Activated CD4-positive, alpha-beta T cell treated with anti-CD3 and anti-CD28 coated beads for 48 hours (primary cell): ENCODE measurements around the gene RGR.

Experiments used
- DNase-seq: peaks from one replicate; pipeline ENCODE4 v3.0.0-alpha.2; 2020

Gene RGR

DNA sequence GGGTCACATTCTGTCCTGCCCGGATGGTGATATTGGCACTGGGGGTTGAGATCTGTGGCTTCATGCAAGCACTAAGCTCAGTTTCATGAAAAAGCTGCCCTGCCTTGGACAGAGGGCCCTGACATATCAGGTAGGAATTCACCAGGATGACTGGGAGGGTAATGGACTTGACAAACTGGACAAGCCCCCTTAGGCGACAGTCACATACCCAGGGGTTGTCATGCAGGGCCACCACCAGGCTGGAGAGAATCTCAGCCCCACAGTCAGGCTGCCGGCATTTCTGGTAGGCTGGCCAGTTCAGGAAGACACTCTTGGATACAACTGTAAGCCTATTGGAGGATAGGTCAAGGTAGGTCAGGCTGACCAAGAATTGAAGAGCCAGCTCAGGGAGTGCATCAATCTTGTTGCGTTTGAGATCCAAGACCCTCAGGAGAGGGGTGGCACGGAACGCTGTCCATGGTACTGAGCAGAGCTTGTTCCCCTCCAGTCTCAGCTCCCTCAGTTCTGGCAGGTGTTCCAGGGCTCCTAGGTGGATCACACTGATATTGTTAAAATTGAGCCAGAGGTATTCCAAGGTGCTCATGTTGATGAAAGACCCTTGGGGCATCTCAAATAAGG is 20.3 kb upstream of the RGR start:
- DNase-seq, result no peak

DNA sequence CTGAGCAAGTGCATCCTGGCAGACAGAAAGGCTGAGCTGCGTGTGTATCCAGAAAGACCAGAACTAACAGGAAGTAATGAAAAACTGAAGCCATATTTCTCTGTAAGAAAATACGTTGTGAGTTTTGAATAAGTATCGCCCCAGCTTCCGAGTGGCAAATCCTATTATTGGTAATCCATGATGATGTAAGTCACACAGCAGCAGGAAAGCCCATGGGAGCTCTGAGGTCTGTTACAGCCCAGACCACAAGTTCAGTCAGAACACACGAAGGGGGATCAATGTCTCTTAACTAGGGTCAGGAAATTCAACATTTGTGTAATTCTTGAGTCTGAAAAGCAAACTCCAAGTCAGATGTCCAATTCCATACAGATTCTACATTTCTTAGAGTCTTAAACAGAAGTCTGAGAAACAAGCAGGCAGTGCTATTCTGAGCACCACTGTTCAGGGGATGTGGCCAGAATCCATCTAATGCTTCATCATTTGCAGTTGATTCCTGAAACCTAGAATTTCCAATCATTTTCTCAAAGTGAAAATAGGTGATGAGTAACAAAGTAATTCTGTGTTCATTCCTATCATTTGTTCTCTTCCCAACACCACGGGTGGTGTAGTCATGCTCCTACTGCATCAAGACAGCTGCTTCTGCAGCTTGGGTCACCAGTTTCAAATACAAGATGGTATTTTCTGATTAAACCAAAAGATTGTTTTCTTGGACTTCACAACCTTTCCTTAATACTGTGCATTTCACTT is 19.3 kb upstream of the RGR start, which contains the start of gene LRIT2:
TSS of gene LRIT2 (minus strand) at position 118 of the 747 bp plus-strand sequence. CDS start at position 94, 24 bp downstream.
- no peak for DNase-seq

DNA sequence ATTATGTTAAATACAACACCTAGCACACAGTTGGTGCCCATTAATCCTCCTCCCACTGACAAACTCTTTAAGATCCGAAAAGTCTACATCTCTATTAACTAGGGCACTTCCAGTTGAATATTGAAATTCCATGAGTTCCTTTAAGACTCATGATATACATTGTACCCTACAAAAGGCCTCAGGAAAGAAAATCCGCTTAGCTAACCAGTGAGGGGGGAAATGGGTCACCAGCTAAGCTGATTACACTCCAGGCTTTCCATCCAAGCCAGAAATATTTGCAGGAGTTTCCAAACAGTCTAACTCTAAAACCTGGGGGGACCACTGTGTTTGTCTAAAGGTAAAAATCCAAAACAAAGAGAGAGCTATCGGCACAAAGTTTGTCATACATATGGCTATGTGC is 18.2 kb upstream of the RGR start:
- DNase-seq, result no peak

DNA sequence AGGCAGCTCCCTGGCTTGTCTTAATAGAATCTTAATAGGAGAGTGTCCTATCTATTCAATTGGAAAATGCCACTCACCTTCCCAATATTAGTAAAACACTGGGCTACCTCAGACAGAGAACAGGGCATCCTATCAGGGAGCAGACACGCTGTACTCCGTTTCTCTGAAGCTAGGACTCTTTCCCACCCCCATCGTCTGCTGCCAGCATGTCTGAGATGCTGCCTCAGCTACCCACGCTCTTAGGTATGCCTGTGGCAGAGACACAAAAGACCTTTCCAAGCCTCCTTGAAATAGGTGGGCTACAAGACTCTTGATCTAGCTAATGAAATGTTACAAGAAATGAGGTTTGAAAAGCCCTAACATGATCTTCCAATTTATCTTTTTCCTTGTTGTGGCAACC is 17.0 kb upstream of the RGR start:
- DNase-seq, result no peak

DNA sequence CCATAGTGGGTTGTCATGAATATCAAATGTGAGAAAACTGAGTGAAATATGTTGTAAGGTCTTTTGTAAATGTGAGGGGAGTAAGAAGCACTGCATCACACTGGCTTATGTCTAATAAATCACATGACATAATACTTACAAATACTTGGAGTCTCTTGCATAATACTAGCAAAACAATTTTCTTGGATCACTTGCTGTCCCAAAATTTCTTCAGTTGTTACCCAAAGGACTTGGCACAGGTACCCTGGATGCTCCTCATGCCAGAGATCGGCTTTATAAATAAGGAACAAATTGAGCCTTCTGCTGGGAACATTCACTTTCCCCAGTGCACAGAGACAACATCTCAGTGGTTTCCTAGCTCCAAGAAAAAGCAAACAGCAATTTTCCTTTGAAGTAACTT is 14.5 kb upstream of the RGR start:
- DNase-seq, result no peak

DNA sequence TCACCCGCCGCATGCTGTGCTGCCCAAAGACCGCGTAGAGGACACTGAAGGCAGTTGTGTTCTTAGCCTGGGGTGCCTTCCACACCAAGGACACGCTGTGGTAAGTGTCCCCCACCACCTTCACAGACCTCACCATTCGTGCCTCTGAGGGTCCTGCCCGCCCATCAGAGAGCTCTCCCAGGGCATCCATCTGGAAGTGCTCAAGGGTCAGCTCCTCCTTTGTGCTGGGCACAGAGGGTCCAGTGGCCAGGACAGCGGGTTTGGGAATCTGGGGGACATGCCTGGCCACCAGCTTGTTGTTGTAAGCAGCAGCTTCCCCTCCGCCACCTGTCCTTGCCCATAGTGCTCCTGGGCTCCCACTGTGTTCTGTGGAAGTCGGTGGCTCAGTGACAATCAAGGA is 12.5 kb upstream of the RGR start:
- no peak for DNase-seq

DNA sequence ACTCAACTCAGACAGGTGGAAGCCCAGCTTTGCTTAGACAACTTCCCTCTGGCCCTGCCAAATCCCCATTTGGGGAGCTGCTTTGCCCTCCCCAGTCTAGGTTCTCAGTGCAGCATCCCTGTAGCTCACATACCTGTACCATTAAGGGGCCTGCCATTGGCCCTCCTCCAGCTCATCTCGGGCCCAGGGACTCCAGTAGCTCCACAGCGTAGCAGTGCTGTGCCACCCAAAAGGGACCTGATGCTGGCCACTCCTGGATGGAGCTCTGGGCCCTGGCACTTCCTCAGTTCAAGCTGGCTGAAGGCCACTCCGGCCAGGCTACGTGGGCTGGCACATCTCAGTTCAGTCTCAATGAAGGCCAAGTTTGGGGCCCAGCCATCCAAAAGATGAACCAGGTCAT is 10.9 kb upstream of the RGR start:
- DNase-seq, result no peak

DNA sequence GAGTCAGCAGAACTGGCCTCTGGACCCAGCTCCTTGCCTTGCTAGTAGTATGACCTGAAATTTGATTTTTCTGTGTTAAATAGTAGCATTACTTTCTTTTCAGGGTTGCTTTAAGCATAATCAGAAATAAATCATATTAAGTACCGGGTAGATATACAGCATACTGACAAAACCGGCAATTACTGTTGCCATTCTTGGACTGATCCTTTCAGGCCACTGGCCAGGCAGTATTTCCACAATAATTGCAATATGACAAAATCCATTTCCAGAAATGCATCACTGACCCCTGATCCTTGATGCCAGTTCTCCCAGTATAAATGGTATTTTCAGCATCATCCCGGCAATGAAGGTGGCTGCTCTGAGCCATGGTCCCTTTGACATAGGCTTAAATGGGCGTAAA is 10.4 kb upstream of the RGR start:
- no peak for DNase-seq

DNA sequence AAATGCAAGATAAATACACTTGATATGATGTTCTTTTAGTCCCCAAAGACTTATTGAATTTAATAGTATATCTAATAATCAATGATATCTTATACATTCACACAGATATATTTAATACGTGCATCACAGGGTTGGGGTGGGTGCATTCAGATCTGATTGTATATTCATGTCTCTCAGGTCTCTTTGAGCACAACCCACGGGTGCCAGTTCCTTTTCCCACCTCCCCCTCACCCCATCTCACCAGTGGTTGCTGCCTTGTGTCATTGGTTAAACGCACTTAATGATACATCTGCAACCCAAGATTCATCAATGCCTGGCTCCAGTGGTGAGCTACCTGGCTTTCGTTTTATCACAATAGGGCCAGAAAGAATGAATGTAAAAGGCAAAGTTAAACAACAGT is 9.8 kb upstream of the RGR start:
- DNase-seq, result no peak

DNA sequence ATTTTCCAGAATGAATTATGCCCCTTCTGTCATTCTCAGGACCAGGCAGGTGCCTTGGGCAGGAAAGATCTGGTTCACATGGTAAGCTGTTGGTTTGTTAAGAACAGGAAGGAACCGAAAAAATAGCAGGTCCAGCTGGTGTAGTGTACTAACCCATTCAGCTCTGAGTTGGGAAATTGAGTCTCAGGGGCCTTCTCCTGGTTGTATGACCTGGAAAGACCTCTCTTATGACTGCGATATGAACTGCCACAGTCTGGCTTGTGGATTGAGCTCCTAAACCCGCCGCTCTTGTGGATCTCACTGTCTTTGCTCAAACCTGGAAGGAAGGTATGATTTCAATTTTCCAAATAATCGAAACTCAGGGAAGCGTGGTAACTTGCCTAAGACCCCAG is 8.1 kb upstream of the RGR start:
- DNase-seq, result no peak

DNA sequence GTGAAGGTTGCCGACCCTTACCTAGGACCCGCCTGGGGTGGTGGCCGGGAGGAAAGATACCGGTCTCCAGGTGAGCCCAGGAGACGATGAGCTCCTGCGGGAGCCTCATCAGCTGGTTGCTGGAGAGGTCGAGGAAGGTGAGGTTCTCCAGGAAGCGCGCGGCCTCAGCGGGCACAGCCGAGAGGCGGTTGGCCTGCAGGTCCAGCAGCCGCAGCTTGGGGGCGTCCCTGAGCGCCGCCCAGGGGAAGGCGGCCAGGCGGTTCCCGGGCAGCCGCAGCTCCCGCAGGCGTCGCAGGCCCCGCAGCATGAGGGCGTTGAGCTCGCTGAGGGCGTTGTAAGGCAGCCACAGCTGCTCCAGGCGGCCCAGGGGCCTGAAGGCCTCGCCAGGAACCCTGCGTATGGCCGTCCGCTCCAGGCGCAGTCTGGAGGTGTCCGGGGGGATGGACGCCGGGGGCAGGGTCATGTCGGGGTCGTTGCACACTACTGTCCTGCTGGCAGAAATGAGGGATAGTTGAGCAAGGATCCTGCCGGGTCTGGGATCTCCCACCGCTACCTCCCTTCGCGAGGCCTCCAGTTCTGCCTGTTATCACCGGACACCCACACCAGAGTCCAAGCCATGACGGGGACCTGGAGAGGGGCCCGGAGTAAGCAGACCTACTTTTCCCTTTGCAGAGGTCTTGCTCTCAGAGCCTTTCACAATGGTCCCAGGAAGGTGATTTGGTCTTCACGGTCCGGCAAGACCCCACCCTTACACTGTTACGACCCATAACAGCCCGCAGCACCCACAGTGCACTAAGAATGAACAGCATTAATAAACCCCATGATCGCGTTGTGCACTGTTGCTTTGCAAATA is 7.4 kb upstream of the RGR start:
- peak; percentile 30 for DNase-seq

DNA sequence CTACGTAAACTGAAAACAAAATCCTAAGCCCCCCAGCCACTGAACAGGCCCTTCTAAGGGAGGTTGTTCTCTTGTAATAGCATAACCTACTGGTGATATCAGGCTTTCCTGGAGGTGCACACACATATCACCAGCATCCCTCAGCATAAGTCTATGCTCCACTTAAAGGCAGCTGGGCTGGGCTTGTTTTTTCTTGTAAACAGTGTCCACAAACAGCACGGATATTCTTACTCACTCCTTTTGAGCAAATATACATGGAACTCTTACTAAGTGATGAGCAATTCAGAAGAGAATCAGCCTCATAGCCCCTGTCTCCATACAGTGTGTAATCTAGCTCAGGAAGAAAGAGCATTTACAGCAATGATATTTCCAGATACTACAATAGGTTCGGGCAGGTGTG is 5.9 kb upstream of the RGR start:
- no peak for DNase-seq

DNA sequence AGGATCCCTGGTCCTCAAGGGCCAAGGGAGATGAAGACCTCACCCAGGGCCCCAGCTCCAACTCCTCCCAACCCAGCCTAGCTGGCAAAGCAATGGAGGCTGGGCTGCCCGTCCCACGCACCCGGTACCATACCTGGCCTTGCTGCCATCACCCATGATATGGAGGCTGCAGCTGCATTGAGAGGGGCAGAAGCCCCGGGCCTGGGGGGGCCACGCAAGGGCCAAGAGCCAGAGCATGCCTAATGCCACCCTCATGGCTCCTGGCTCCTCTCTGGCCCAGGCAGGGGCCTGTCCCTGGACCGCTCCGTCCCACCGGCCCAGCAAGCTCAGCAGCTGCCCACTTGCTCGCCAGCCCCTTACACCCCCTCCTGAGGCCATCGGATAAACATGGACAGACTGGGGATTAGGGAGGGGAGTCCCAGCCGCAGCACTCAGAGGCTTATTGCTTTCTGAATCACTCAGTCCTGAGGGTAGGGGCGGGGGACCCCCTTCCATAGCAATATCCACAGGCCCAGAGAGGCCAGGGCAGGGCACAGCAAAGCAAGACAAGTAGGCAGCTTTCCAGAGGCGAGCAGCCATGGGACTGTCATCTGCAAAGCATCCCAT is 3.6 kb upstream of the RGR start, which contains the start of gene LRIT1:
TSS of gene LRIT1 (minus strand) at position 362 of the 606 bp plus-strand sequence. CDS start at position 255, 107 bp downstream.
- DNase-seq, result no peak

DNA sequence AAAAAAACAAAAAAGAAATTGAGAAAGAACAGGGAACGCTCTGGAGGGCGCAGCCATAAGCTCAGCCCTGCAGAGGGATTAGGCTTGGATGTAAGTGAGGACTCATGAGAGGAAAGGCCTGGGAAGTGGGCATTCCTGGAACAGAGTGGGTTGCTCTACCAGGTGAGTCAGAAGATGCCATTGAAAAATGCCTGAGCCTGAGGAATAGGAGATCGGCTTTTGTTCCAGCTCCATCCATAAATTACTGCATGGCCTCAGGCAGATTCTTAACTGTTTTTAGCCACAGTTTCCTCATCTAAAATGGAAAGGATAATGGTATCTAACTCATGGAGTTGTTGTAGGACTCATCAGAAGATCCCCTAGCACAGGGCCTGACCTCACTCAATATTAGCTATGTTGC is 1.1 kb upstream of the RGR start:
- DNase-seq, result no peak

DNA sequence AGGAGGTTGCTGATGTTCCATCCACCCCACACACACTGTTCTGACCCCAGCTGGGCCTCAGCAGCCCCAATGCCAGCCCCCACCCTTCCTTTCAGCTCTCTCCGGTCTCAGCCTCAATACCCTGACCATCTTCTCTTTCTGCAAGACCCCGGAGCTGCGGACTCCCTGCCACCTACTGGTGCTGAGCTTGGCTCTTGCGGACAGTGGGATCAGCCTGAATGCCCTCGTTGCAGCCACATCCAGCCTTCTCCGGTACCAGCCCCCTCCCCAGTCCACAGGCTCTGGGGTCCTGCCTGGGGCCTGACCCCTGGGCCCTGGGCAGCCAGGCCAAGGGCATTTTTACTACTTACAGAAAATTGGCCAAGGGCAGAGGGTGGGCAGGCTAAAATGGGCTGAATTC is 2.6 kb downstream of the RGR start:
- no peak for DNase-seq

DNA sequence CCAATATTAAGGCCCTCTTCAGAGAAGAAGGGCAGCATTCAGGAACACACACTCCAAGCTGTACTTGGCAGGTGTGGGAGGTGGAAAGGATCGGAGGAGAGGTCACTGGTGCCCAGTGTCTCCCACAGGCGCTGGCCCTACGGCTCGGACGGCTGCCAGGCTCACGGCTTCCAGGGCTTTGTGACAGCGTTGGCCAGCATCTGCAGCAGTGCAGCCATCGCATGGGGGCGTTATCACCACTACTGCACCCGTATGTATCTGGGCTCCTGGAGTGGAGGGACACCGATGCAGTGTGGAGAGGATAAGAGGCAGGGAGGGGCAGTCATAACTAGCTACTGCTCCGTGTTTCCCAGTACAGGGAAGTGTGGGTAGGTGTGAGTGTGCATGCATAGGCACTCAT is 3.9 kb downstream of the RGR start:
- no peak for DNase-seq

DNA sequence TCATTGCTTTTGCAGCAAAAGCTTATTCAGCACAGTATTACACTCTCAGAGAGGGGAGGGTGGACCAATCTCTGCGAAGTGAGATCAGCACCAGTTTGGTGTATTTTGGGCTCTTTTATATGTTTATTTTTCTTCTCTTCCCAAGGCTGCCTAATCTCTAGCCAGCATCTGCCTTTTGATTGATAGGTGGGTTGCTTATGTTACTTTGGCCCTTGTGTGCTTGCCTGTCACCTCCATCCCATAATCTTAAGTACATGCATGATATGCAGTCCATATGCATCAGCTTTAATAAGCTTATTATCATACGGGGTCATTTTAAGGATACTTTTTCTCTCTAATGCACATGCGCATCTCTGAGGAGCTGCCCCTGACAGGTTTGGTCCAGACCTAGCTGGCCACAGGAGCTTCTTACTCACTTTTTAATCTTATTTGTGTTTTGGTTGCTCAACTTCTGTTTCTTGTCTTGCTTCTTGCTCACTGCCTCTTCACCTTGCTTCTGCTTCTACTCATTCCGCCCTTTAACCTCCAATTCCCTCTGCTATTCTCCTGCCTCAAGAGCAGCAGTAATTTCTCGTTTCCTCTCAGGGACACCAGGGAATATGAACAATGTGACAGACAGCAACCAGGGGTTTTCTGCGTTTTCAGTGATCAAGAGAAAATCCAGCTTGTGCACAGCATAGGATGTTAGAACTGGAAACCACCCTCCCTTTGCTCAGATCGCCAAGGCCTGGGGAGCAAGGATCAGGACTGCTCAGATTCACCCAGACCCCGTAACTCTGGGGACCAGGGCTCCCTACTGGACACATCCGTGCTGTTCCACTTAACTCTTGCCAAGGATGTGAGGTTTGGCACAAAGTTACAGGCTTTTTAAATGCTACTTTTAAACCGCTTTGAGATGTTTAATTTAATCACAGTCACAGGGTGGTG is 10.0 kb downstream of the RGR start:
- DNase-seq, result no peak

DNA sequence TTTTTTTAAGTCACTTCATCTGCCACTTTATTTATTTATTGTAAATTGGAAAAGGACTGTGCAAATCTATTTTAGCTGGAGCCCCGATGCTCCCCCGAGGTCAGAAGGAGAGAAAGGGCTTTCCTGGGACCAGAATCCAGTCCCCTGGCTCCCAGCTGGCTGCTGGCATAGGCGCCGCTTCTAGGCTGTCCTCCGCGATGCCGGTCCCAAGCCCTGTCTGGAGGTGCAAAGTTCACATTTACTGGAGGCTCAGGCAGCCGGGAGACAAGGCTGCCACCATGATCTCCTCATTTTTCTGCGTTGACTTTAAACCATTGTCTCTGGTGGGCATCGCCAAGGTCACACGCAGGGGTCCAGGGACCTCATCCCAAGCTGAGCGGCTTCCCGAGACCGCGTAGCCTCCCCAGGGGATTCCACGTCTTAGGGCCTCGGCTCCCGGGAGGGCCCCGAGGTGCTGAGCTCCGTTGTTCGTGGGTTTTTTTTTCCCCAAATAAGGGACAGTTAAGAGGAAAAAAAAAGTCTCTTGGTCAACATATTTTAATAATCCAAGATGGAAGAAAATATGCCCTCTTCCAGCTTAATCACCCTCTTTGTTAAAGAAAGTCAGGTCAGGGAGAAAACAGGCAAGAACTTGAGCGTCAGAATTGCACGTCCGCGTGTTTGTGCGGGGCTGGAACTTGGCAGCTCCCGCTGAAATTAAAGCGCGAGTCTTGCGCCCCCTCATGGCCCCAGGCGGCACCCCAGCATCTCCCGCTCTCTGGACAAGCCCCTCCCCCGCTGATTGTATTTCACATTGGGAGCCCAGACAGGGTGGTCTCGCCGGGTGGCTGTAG is 11.9 kb downstream of the RGR start:
- DNase-seq, result peak; percentile 79

DNA sequence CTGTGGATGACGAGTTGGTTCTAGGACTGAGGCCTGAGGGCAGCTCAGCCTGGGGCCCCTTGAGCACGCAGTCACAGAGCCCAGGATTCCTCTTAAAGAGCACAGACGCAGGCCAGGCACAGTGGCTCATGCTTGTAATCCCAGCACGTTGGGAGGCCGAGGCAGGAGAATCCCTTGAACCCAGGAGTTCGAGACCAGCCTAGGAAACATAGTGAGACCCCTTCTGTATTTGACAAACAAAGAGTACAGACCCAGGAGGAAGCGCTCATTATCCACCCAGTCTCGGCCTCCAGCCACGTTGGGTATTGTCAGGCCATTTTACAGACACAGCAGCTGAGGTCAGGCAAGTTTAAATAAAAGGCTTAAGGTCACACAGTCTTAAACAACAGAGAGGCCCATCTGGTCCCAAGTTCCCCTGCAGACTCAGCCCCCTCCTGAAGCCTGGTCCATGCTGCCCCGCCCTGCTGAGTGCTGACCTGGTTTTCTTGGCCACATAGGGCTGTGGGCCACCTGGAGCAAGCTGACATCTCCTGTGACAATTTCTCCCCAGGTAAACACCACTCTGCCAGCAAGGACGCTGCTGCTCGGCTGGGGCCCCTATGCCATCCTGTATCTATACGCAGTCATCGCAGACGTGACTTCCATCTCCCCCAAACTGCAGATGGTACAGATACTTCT is 12.6 kb downstream of the RGR start:
- no peak for DNase-seq

DNA sequence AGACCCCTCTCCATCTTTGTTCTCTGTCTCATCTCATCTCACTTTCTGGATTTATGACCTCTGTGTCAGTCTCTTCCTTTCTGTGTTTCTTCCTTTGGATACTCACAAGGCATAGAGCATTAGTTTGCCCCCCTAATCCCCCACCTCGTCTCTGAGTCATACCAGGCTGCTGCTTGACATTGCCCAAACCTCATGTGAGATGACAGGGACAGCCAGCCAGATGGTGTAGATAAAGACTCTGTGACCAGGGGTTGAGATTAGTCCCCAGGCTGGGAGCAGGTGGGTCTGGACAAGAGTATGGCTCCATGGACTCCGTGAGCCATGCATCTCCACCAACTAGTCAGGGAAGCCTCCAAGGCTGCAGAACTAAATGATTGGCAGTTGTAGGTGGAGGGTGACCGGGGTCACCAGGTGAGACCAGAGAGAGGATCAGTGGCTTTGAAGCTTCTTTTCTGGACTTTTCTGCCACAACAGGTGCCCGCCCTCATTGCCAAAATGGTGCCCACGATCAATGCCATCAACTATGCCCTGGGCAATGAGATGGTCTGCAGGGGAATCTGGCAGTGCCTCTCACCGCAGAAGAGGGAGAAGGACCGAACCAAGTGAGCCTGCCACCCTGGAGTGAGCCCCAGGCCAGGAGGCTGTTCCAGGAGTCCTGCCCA is 13.3 kb downstream of the RGR start:
- no peak for DNase-seq
